Body of pancreas (tissue), 4 donors: Measurements from ENCODE around the gene SPRR2B. TPM values are rescaled to one million over a fixed set of nuclear protein-coding genes. Genes with fewer than 3 reads are reported as not detected.
"Not testable (repeated sequence)": the region's sequence is repeated elsewhere in the genome, so short reads cannot be mapped to it uniquely, and the experiment has no call there.

Experiments
- ATAC-seq: fragments of 150-250 bp; one replicate; pipeline ENCODE4 v1.9.1; 2016
- DNase-seq, 4 donors: peaks; one replicate each; pipeline ENCODE4 v3.0.0-alpha.2; 2019
- H3K27ac ChIP-seq, 4 donors: fragments of 200-600 bp; sonication (generic); 1 replicate in 3 of 4; 2 replicates in 1 of 4; pipeline versions ENCODE4 v1.5.1 to v1.6.1; 2016 to 2019; ENCODE audit warnings: mild to moderate bottlenecking in 1 of 4, mixed read lengths in 1 of 4, moderate library complexity in 1 of 4
- H3K27me3 ChIP-seq, 2 donors: fragments of 200-600 bp; sonication (generic); one replicate each; pipeline ENCODE4 v1.6.0; 2016; ENCODE audit warnings: mild to moderate bottlenecking in 1 of 2
- H3K36me3 ChIP-seq, 2 donors: fragments of 200-600 bp; sonication (generic); replicated peaks in 1 of 2; 2 replicates each; pipeline ENCODE4 v1.5.1; 2016; ENCODE audit warnings: low read depth in 2 of 2; ENCODE audit not compliant: insufficient read depth in 1 of 2
- H3K4me1 ChIP-seq: fragments of 200-600 bp; sonication (generic); one replicate; pipeline ENCODE4 v1.6.0; 2016
- H3K4me3 ChIP-seq, 2 donors: fragments of 200-600 bp; sonication (generic); 1 replicate in 1 of 2; 2 replicates in 1 of 2; pipeline ENCODE4 v1.5.1; 2016 to 2019
- H3K9me3 ChIP-seq, 3 donors: fragments of 200-600 bp; sonication (generic); 1 replicate in 2 of 3; 2 replicates in 1 of 3; pipeline ENCODE4 v1.5.1; 2016
- POLR2A ChIP-seq, 3 donors: fragments of 450-650 bp; IDR thresholded peaks; one replicate each; pipeline ENCODE4 v1.6.1; 2016; ENCODE audit warnings: antibody characterized with exemption in 3 of 3, mild to moderate bottlenecking in 2 of 3
- WGBS, 2 donors: methylation state at CpG; one replicate each; pipeline ENCODE4 v1.1.5; 2017; 5-methylcytosine and 5-hydroxymethylcytosine counted together
- intact Hi-C: fragments of 100-400 bp; cut with DNase I; formaldehyde crosslinking; loops from one replicate; pipeline ENCODE4 v1.15.1; 2023
- total RNA-seq, 2 donors: library from RNA; depleted of rRNA; stranded (reverse); fragments of >200 nt; gene quantifications; one replicate each; pipeline ENCODE4 v1.1.0, GENCODE V29; 2016
- TF ChIP-seq, protein P1 (sequence below), 7 experiments: fragments of 450-650 bp in 4 of 7; fragments of 200-600 bp in 3 of 7; sonication (generic) in 3 of 7; IDR thresholded peaks; one replicate each; pipeline ENCODE4 v1.5.1; 2016 to 2019; ENCODE audit warnings: antibody characterized with exemption in 7 of 7

Gene SPRR2B
- total RNA-seq, 2 donors from 2014 or later, result not detected

- H3K27ac ChIP-seq, result no peak overlapping the region
- no peaks in the 10 kb centered on the region for H3K27me3 ChIP-seq
- peaks cover 5% of the 10 kb centered on the region for H3K4me1 ChIP-seq
- DNase-seq (no peak), ATAC-seq (no peak)
- H3K36me3 ChIP-seq, result no peaks in the 10 kb centered on the region
- H3K4me3 ChIP-seq, result no peak overlapping the region
- TF ChIP-seq, protein P1, sequence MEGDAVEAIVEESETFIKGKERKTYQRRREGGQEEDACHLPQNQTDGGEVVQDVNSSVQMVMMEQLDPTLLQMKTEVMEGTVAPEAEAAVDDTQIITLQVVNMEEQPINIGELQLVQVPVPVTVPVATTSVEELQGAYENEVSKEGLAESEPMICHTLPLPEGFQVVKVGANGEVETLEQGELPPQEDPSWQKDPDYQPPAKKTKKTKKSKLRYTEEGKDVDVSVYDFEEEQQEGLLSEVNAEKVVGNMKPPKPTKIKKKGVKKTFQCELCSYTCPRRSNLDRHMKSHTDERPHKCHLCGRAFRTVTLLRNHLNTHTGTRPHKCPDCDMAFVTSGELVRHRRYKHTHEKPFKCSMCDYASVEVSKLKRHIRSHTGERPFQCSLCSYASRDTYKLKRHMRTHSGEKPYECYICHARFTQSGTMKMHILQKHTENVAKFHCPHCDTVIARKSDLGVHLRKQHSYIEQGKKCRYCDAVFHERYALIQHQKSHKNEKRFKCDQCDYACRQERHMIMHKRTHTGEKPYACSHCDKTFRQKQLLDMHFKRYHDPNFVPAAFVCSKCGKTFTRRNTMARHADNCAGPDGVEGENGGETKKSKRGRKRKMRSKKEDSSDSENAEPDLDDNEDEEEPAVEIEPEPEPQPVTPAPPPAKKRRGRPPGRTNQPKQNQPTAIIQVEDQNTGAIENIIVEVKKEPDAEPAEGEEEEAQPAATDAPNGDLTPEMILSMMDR (IDR thresholded peaks at IDR 0.05), result no peak
- no peak for TF ChIP-seq POLR2A (IDR thresholded peaks at IDR 0.05)
- H3K9me3 ChIP-seq, result no peaks in the 10 kb centered on the region
- intact Hi-C loops, result no loop called here
- WGBS, 2 donors, result 63 to 67% methylated on average over 2 of the region's 2 CpGs
These were observed 13.3 kb downstream of the SPRR2B start for GRCh38 chr1:153058154-153058553.

GRCh38 chr1:153057375-153057774 lies 14.0 kb downstream of the SPRR2B start, which contains the start of gene SPRR2A:
SPRR2A (minus strand) TSS chr1:153057512; CDS start chr1:153056735, 777 bp downstream.
- Histone ChIP-seq H3K4me3 (no peak within 1 kb of the TSS), H3K36me3 (no peaks in the 10 kb centered on the region), H3K9me3 (no peaks in the 10 kb centered on the region), H3K27ac (no peak within 1 kb of the TSS), H3K4me1 (peaks cover 5% of the 10 kb centered on the region), H3K27me3 (no peaks in the 10 kb centered on the region)
- TF ChIP-seq, protein P1 (IDR thresholded peaks at IDR 0.05), result no peak
- no peak for TF ChIP-seq POLR2A (IDR thresholded peaks at IDR 0.05)
- DNase-seq (no peak), ATAC-seq (no peak)
- intact Hi-C loops, result no loop called here
- 56 to 83% methylated on average over 2 of the region's 2 CpGs for WGBS, 2 donors

GRCh38 chr1:153056111-153056510 lies 15.3 kb downstream of the SPRR2B start:
- WGBS, 2 donors, result 26 to 38% methylated on average over 3 of the region's 3 CpGs
- H3K4me1 ChIP-seq, H3K27me3 ChIP-seq, H3K4me3 ChIP-seq, H3K36me3 ChIP-seq, intact Hi-C loops, H3K9me3 ChIP-seq, H3K27ac ChIP-seq, ATAC-seq, DNase-seq: not testable (repeated sequence)

GRCh38 chr1:153049211-153049610 lies 22.2 kb downstream of the SPRR2B start:
- WGBS, 2 donors, result 61 to 68% methylated on average over 2 of the region's 2 CpGs
- TF ChIP-seq, protein P1 (IDR thresholded peaks at IDR 0.05), result no peak
- no peak for TF ChIP-seq POLR2A (IDR thresholded peaks at IDR 0.05)
- intact Hi-C loops, result no loop called here
- Histone ChIP-seq H3K36me3 (no peaks in the 10 kb centered on the region), H3K27me3 (no peaks in the 10 kb centered on the region), H3K9me3 (no peaks in the 10 kb centered on the region), H3K4me3 (no peak overlapping the region), H3K4me1 (no peaks in the 10 kb centered on the region), H3K27ac (no peak overlapping the region)
- DNase-seq, result no peak
- no peak for ATAC-seq

DNA sequence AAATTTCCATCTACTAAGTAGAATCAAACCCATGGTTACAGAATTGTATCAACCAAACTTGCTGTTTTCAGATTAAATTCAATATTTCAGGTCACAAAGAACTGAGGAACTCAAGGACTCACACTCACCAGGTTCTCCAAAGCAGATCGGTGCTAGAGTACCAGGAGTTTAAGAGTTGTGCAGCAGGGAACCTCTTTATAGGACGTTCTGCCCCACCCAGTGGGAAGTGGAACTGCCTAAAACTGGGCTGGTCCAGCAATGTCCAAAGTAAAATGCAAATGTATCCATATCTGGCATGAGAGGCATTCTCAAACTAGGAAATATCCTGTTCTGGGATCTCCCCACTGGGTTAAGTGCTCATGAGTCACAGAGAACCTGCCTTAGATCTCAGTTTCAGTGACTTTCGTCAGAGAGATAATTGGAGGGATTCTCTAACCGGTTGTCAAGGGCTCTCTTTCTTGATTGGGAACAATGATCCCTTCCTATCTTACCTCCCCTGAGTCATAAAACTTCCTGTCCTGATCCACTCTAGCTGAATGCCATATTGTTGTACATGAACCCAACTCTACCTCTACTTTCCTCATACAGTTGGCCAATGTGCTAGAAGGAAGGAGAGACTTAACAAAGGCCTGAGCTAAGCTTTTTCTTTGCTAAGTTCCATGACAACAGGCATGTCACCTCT lies 30.3 kb downstream of the SPRR2B start, which contains the start of gene SPRR2D:
Gene SPRR2D, minus strand, starts transcription at position 171 of the 682 bp plus-strand sequence. CDS start 774 bp downstream, outside the sequence.
- 54 to 58% methylated on average over 4 of the region's 4 CpGs for WGBS, 2 donors
- no peak within 1 kb of the TSS for H3K27ac ChIP-seq
- no peak within 1 kb of the TSS for H3K4me3 ChIP-seq
- H3K36me3 ChIP-seq, result no peaks in the 10 kb centered on the region
- H3K9me3 ChIP-seq, result no peaks in the 10 kb centered on the region
- ATAC-seq (no peak), DNase-seq (no peak)
- no peaks in the 10 kb centered on the region for H3K4me1 ChIP-seq
- intact Hi-C loops, result no loop called here
- TF ChIP-seq, protein P1 (IDR thresholded peaks at IDR 0.05), result no peak
- TF ChIP-seq POLR2A (IDR thresholded peaks at IDR 0.05), result no peak
- no peaks in the 10 kb centered on the region for H3K27me3 ChIP-seq
